ENCODE results near the gene TWNK.

- TF ChIP-seq POLR2A (IDR thresholded peaks at IDR 0.05; ENCODE audit: low read depth, low read length) (no peak), POLR2AphosphoS5 (IDR thresholded peaks at IDR 0.05; ENCODE audit: low read depth, low read length) (no peak), TAF1 (IDR thresholded peaks at IDR 0.05; ENCODE audit: low read depth, low read length) (no peak), PAX5 (IDR thresholded peaks at IDR 0.05; ENCODE audit: insufficient read depth, low read length, severe bottlenecking) (no peak), SPI1 (IDR thresholded peaks at IDR 0.05; ENCODE audit: low read depth, low read length) (no peak)
Observed at GRCh38 chr10:100960251-100960650, 27.1 kb upstream of the TWNK start.

Data from GM12891 (cell line).